CD1c-positive myeloid dendritic cell (primary cell): ENCODE results near the gene FABP3.

Experiments
- DNase-seq: peaks from one replicate; pipeline ENCODE4 v3.0.0-alpha.2; 2016; ENCODE audit errors: extremely low spot score

FABP3 gene

DNA sequence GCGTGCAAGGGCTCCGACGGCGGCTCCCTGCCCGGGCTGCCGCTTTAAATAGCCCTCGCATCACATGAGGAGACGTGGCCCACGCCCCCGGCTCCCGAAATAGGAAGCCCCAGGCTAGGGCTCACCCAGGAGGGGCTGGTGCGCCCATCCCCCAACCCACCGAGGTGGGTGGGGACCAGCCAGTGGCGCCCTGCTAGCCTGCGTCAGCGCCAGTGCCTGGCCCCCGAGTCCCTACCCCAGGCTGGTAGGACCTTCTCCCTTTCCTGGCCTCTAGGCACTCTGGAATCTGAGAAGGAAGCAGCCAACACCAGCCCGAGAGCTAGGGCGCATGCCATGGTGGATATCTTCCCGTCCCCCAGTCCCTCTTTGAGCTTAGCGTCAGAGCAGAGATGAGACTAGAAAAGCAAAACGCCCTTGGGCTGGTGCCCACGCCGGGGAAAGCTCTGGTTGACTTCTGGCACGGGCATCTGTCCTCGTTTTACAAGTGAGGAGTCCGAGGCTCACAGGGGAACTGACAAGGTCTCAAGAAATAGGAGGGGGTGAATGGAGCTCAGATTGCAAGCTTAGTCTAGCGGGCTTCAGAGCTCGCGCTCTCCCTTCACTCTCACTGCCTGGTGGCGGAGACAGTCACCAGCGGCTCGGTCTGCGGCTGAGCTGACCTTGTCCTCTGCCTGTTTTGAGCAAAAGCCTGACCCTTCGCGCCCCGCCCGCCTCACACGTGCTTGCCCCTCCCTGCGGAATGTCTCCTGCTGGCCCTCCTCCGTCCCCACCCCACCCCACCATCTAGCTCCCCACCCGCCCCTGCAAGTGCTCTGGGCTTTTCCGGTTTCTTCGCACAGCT is at the start of gene FABP3:
FABP3 (minus strand) TSS at position 21 of the 841 bp plus-strand sequence. CDS start 62 bp downstream, outside the sequence.
- DNase-seq, result peak; percentile 78

- DNase-seq, result no peak
Observed at GRCh38 chr1:31421371-31422040, 48.6 kb upstream of the FABP3 start.

DNA sequence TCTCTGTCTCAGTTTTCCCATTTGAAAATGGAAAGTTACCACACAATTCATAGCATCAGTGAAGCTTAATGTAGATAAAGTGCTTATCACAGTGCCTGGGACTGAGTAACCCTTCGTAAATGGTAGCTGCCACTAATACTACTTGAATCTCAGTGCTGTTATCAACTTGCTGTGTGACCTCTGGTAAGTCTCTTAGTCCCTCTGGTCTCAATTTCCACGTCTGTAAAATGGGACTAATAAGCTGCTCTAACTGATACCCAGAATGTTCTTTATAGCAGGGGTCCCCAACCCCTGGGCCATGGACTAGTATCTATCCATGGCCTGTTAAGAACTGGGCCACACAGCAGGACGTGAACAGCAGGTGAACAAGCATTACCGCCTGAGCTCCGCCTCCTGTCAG is 47.8 kb upstream of the FABP3 start:
- no peak for DNase-seq

- no peak for DNase-seq
Observed at GRCh38 chr1:31418626-31419323, 45.9 kb upstream of the FABP3 start.

DNA sequence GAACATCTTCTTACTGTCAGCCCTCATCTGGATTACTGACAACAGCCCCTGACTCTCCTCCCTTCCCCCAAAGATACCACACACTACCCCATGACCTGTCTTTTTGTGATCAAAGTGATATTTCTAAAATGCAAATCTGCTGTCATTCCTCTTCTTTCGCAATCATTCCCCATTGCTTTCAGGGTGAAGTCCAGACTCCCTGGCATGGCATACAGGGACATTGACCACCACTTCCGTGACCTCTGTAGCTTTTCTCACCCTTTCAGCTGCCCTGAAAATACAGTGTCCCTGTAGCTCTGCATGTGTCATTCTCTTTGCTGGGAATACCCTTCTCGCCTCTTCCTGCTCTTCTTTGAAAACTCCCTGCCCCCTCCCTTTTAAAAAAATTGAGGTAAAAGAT is 44.3 kb upstream of the FABP3 start:
- no peak for DNase-seq

DNA sequence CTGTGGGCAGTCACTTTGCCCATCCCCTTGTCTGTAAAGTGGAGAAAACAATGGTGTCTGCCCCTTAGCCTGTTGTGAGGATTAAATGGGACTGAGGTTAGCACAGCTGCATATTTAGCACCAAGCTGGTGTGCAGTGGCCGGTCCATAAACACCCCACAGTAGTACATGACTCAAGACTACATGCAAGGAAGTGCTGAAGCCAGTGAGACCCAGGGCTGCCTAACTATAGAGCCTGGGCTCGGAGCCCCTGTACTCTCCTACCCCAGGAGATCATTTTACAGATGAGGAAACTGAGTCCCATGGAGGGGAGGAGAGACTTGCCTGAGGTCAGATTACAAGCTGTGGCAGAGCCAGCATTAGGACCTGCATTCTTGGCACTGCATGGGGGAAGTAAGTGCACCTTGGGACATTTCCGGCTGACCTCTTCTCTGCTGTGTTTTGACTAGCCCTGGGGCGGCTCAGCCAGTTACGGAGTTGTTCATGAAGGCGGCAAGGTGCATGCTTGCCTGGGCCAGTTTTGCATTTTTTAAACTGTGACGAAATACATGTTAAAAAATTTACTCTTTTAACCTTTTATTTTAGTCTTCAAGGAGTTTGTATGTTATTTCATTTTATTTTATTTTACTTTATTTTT is 43.3 kb upstream of the FABP3 start:
- no peak for DNase-seq

DNA sequence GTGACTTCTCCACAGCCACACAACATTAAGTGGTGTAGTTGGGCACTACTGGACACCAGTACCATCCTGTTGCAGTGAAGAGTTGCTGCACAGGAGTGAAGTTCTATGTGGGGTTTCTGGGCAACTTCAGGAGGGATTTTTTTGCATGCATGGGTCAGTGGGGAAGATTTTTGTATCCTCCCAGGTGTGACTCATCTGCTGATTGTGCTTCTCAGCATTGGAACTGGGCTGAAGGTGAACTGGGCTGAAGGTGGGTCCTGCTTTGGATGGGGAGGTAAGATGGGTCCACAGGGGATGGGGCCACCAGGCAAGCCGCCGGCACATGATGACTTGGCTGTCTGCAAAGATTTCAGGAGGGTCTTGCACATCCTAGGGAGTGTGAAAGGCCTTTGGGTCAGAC is 42.8 kb upstream of the FABP3 start:
- DNase-seq, result no peak

GRCh38 chr1:31414980-31415370 is 42.1 kb upstream of the FABP3 start:
- no peak for DNase-seq

- peak; percentile 59 for DNase-seq
Observed at GRCh38 chr1:31413405-31414001, 40.6 kb upstream of the FABP3 start.

- peak; percentile 41 for DNase-seq
Observed at GRCh38 chr1:31412732-31413404, 40.0 kb upstream of the FABP3 start, which contains the start of gene SERINC2. TSS of gene SERINC2 (plus strand) at chr1:31413213. CDS start at chr1:31413266, 53 bp downstream.

DNA sequence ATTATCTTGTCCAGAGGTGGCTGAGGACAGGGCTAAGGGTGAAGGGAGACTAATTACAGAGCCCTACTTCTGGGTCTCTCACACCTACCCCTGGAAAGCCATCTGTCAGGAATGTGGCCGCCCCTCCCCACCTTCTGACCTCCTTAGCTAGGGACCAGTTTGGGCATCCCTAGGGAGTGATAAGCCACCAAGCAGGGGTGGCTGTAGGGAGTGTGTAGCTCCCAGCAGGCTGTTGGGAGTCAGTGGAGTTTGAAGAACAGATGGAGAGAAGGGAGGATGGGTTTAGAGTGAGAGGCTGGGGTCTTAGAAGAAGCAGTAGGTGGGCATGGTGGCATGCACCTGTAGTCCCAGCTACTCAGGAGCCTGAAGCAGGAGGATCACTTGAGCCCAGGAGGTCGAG is 39.3 kb upstream of the FABP3 start:
- DNase-seq, result no peak

GRCh38 chr1:31410871-31411270 is 38.0 kb upstream of the FABP3 start:
- no peak for DNase-seq

GRCh38 chr1:31409946-31410858 is 37.3 kb upstream of the FABP3 start:
- DNase-seq, result no peak

GRCh38 chr1:31408788-31409318 is 36.0 kb upstream of the FABP3 start:
- no peak for DNase-seq

GRCh38 chr1:31407029-31407626 is 34.3 kb upstream of the FABP3 start:
- DNase-seq, result no peak

GRCh38 chr1:31405578-31406245 is 32.8 kb upstream of the FABP3 start:
- no peak for DNase-seq

DNA sequence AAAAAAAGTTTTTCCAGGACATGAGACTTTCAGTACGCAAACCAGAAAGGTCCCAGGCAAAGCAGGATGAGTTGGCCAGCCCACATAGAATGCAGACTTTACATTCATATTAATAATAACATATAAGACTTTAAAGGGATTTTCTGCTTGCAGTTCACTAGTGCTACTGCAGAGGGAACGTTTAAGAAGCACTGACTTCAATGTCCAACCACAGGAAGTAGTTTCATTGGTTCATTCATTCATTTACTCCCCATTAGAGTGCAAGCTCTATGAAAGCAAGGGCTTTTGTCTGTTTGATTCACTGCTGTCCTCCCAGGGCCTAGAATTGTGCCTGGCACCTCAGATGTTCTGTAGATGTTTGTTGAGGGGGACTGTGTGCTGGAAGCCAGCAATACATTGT is 28.4 kb upstream of the FABP3 start:
- DNase-seq, result no peak

DNA sequence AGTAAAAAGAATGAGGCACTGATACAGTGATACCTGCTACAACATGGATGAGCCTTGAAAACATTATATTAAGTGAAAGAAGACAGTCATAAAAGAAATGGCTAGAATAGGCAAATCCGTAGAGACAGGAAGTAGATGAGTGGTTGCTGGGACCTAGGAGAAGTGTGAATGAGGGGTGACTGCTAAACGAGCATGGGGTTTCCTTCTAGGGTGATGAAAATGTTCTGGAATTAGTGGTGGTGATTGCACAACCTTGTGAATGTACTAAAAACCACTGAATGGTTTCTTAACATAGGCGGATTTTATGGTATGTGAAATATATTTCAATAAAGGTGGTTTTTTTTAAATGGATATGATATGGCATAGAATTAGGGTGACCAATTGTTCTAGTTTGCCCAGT is 27.5 kb upstream of the FABP3 start:
- peak; percentile 40 for DNase-seq

GRCh38 chr1:31399976-31400375 is 27.1 kb upstream of the FABP3 start:
- DNase-seq, result no peak
